K562 (cell line): ENCODE results near the gene NEK3. TPM values are rescaled to one million over a fixed set of nuclear protein-coding genes. Genes with fewer than 3 reads are reported as not detected.

Source experiments
- ATAC-seq: fragments of 200-7000 bp; cut with Tn5 transposase; 3 replicates; pipeline ENCODE4 v1.9.1; 2020; ENCODE audit warnings: moderate library complexity
- BruUV-seq: library from RNA; stranded (reverse); fragments of 400-500 nt; replicated peaks from 2 replicates; lab custom pipeline; 2021; lab: Mats Ljungman, UMichigan
- CTCF ChIA-PET: fragments of 300-600 bp; formaldehyde crosslinking; extraction: SDS; loops from one replicate; lab custom pipeline; 2021; ENCODE audit warnings: low intra/inter-chr PET ratio; lab: Yijun Ruan, JAX
- POLR2A ChIA-PET: fragments of 300-600, 350-650 bp; sonication (Branson Sonifier 250); formaldehyde crosslinking; extraction: SDS; loops from one replicate; lab custom pipeline; 2021; ENCODE audit warnings: antibody characterized with exemption, inconsistent platforms; lab: Yijun Ruan, JAX
- DNase-seq, 4 experiments: peaks; one replicate each; pipeline versions ENCODE4 v3.0.0 to v3.0.0-alpha.2; 2011 to 2018; ENCODE audit warnings: low spot score in 3 of 4, mixed read lengths in 3 of 4; ENCODE audit errors: extremely low read depth in 1 of 4
- FAIRE-seq: peaks from 2 replicates; lab custom pipeline; 2011; peaks lifted over from hg19 to GRCh38; lab: Jason Lieb, UNC
- H2AFZ ChIP-seq: 2 replicates; pipeline ENCODE4 v1.6.0; 2011; ENCODE audit warnings: low read depth, low read length, control low read depth, inconsistent platforms
- H3K27ac ChIP-seq: fragments of 200-600 bp; 3 replicates; pipeline ENCODE4 v1.8.0; 2011; ENCODE audit warnings: low read depth, mild to moderate bottlenecking, control low read depth, inconsistent platforms, low read length, moderate library complexity, mixed read lengths; ENCODE audit errors: extremely low read depth
- H3K27me3 ChIP-seq, 2 experiments: fragments of 300-600 bp in 1 of 2; 2 replicates in 1 of 2; 3 replicates in 1 of 2; pipeline versions ENCODE4 v1.6.0 to v1.8.0; 2011; ENCODE audit warnings: inconsistent platforms in 2 of 2, low read length in 2 of 2, mild to moderate bottlenecking in 1 of 2, mixed read lengths in 1 of 2, moderate library complexity in 1 of 2; ENCODE audit not compliant: control insufficient read depth in 2 of 2, insufficient read depth in 2 of 2
- H3K36me3 ChIP-seq: fragments of 300-600 bp; 3 replicates; pipeline ENCODE4 v1.8.0; 2011; ENCODE audit warnings: mild to moderate bottlenecking, low read length, inconsistent platforms; ENCODE audit not compliant: control insufficient read depth, insufficient read depth
- H3K4me1 ChIP-seq, 2 experiments: fragments of 200-600 bp in 1 of 2; replicated peaks in 1 of 2; 2 replicates in 1 of 2; 3 replicates in 1 of 2; pipeline versions ENCODE4 v1.5.1 to v1.8.0; 2011; ENCODE audit warnings: inconsistent platforms in 2 of 2, low read length in 2 of 2, mild to moderate bottlenecking in 1 of 2, mixed read lengths in 1 of 2, moderate library complexity in 1 of 2; ENCODE audit not compliant: control insufficient read depth in 2 of 2, insufficient read depth in 2 of 2
- H3K4me2 ChIP-seq: 2 replicates; pipeline ENCODE4 v1.6.1; 2011; ENCODE audit warnings: low read length, control low read depth, inconsistent platforms, mixed read lengths; ENCODE audit not compliant: insufficient read depth
- H3K4me3 ChIP-seq: fragments of 200-600 bp; sonication (generic), shearing (Covaris generic); 2 replicates; pipeline ENCODE4 v1.5.1; 2016; ENCODE audit warnings: control low read depth, inconsistent platforms
- H3K79me2 ChIP-seq: fragments of 200-600 bp; 3 replicates; pipeline ENCODE4 v1.8.0; 2011; ENCODE audit warnings: low read length, inconsistent platforms; ENCODE audit not compliant: control insufficient read depth, insufficient read depth
- H3K9ac ChIP-seq, 2 experiments: 2 replicates each; pipeline versions ENCODE4 v1.6.0 to v1.6.1; 2011; ENCODE audit warnings: low read depth in 2 of 2, low read length in 2 of 2, control low read depth in 1 of 2, inconsistent platforms in 1 of 2, mild to moderate bottlenecking in 1 of 2, mixed read lengths in 1 of 2; ENCODE audit not compliant: insufficient read depth in 1 of 2
- H3K9me1 ChIP-seq: one replicate; pipeline ENCODE4 v1.6.0; 2011; ENCODE audit warnings: inconsistent platforms, mild to moderate bottlenecking, low read length, moderate library complexity; ENCODE audit not compliant: control insufficient read depth, insufficient read depth
- H3K9me3 ChIP-seq: replicated peaks from 2 replicates; pipeline ENCODE4 v1.5.1; 2011; ENCODE audit warnings: low read depth, low read length, inconsistent platforms; ENCODE audit not compliant: control insufficient read depth, insufficient read depth
- H4K20me1 ChIP-seq: replicated peaks from 2 replicates; pipeline ENCODE4 v1.6.1; 2011; ENCODE audit warnings: low read length, inconsistent platforms, mixed read lengths; ENCODE audit not compliant: control insufficient read depth, insufficient read depth
- PCBP2 ChIP-seq: fragments of 200-400 bp; formaldehyde crosslinking; IDR thresholded peaks from 2 replicates; pipeline ENCODE4 v1.6.1; 2018; ENCODE audit warnings: low read length, low read depth, mild to moderate bottlenecking, moderate library complexity; ENCODE audit not compliant: poor library complexity, severe bottlenecking
- POLR2AphosphoS2 ChIP-seq: IDR thresholded peaks from 2 replicates; pipeline ENCODE4 v1.6.1; 2012; ENCODE audit warnings: low read length, improper control_type of control experiment
- ZNF121 ChIP-seq: sonication (generic); formaldehyde crosslinking; conservative IDR thresholded peaks from 2 replicates; pipeline ENCODE4 v1.8.0; 2022; ENCODE audit warnings: missing genetic modification reagents
- ZNF445 ChIP-seq: fragments of 250-450 bp; sonication (Bioruptor Pico); IDR thresholded peaks from 2 replicates; pipeline ENCODE4 v1.4.0; 2020; ENCODE audit warnings: low read depth, mild to moderate bottlenecking, moderate library complexity
- WGBS: fragments of 100-300 bp; shearing (Covaris generic); methylation state at CpG from one replicate; pipeline ENCODE4 v1.1.6; 2016; ENCODE audit warnings: low coverage, mixed read lengths; ENCODE audit not compliant: insufficient coverage; ENCODE audit errors: missing lambda C conversion rate; 5-methylcytosine and 5-hydroxymethylcytosine counted together
- in situ Hi-C: fragments of 300-500 bp; cut with MboI; formaldehyde crosslinking; loops from 4 replicates; pipeline ENCODE4 v1.15.0; 2018; ENCODE audit warnings: inconsistent platforms, mixed read lengths
- intact Hi-C: fragments of 100-400 bp; cut with micrococcal nuclease; formaldehyde crosslinking; loops from 2 replicates; pipeline ENCODE4 v1.14.2; 2022
- polyA plus RNA-seq, 8 experiments: library from polyadenylated mRNA; depleted of rRNA in 4 of 8; stranded (reverse) in 5 of 8; unstranded in 3 of 8; fragments of >200 nt; fragmentation: Nextera tagmentation in 2 of 8; fragmentation: Illumina TruSeq in 1 of 8; extraction: Ambion mirVana in 2 of 8; extraction: Trizol in 1 of 8; gene quantifications; 2 replicates each; pipeline versions ENCODE4 v1.2.1 to v1.2.3, GENCODE V29; 2011 to 2014; ENCODE audit warnings: inconsistent platforms in 1 of 8, missing spikeins in 1 of 8
- total RNA-seq, 7 experiments: library from RNA; depleted of rRNA in 6 of 7; stranded (reverse); fragments of >200 nt in 6 of 7; fragmentation: Illumina TruSeq in 2 of 7; extraction: Trizol in 2 of 7; gene quantifications; 2 replicates each; pipeline versions ENCODE4 v1.2.1 to v1.2.3, GENCODE V29; 2011 to 2021; ENCODE audit warnings: low replicate concordance in 1 of 7

The NEK3 gene
- total and polyA plus RNA-seq, 9 of the 15 experiments (the other 6 are each of a cell fraction or from before 2014, with no cell fraction given), result 6.2 to 11.0 (median 9.3) TPM

DNA sequence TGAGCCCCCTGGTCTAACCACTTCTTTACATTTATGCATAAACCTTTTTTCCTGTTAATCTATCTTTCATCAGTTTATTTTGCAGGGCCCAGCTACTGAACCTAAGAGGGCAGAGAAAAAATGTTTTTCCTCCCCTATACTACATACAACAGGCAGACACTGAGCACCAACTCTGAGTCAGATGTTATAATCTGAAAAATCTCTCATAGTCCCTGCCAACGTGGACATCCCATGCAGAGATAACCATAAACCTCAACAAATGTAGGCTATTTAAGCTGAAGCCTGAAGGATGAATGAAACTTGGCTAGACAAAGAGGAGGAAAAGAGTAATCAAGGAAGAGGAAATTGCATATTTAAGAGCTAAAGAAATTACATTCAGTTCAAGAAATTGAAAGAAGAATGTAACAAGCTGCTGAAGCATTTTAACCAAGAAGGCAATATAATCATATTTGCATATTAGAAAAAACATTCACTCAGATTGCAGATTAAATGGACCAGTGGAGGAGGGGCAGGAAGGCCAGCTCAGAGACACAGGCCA, 2.6 kb downstream of the NEK3 start:
- no peak for TF ChIP-seq ZNF445 (CRISPR knock-in tag)
- H2AFZ ChIP-seq, result no peak overlapping the region
- no peaks in the 10 kb centered on the region for H3K9me3 ChIP-seq
- H3K36me3 ChIP-seq, result no peaks in the 10 kb centered on the region
- 0% methylated on average over 1 of the region's 1 CpG for WGBS
- ATAC-seq (no peak), FAIRE-seq (no peak), DNase-seq (no peak)
- in situ Hi-C loops (no loop called here), intact Hi-C loops (loop anchor here (10.0 kb wide), 1 partner anchor 298 kb away; the partner anchor contains the start of genes CKAP2 and VPS36)
- no peaks in the 10 kb centered on the region for H3K27me3 ChIP-seq
- peaks cover 2 to 10% of the 10 kb centered on the region in 2 experiments; a peak in 3 of 5 replicates for H3K4me1 ChIP-seq
- ChIA-PET POLR2A (interaction anchor here (0.8 to 1.3 kb wide), 3 partner anchors 10 to 40 kb away, joined by 3 to 5 read pairs (median 4); no protein-coding TSS in a partner anchor), CTCF (no interaction called here)
- no peak overlapping the region for H3K4me2 ChIP-seq
- no peaks in the 10 kb centered on the region for H3K9me1 ChIP-seq
- BruUV-seq, result no TSS peak
- H3K27ac ChIP-seq, result no peak overlapping the region
- no peaks in the 10 kb centered on the region for H4K20me1 ChIP-seq
- no peak overlapping the region for H3K4me3 ChIP-seq
- H3K79me2 ChIP-seq, result no peaks in the 10 kb centered on the region
- H3K9ac ChIP-seq, result no peak overlapping the region

DNA sequence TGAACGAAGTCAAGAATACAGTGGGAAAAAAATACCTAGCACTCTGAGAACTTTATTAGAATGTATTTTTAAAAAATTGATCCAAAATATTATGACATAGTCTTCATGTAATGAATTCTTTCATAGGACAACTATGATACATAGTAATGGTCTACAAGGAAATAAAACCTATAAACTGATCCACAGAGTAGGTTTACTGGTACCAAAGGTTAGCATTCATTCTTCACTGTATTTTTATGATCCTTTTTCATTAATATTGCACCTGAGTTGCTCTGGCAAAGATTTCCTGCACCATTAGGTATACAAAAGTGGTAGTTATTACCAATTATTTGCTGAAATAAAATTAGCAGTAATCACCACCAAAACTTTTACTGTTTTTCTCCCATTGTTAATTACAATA, 4.2 kb downstream of the NEK3 start:
- no peak for FAIRE-seq
- no TSS peak for BruUV-seq
- POLR2A ChIA-PET, result no interaction called here

More for the DNA sequence above, 4.2 kb downstream of the NEK3 start:
- Histone ChIP-seq H2AFZ (no peak overlapping the region), H4K20me1 (no peaks in the 10 kb centered on the region), H3K27me3 (no peaks in the 10 kb centered on the region), H3K9ac (no peak overlapping the region), H3K4me3 (no peak overlapping the region), H3K79me2 (no peaks in the 10 kb centered on the region), H3K4me1 (peaks cover 2 to 10% of the 10 kb centered on the region in 2 experiments; a peak in 3 of 5 replicates), H3K9me3 (no peaks in the 10 kb centered on the region), H3K4me2 (no peak overlapping the region), H3K27ac (no peak overlapping the region), H3K36me3 (no peaks in the 10 kb centered on the region), H3K9me1 (no peaks in the 10 kb centered on the region)
- in situ Hi-C loops (no loop called here), intact Hi-C loops (loop anchor here (10.0 kb wide), 1 partner anchor 300 kb away; the partner anchor contains the start of genes CKAP2 and VPS36)
- DNase-seq, result no peak
- 45% methylated on average over 1 of the region's 1 CpG for WGBS
- no peak for ATAC-seq
- TF ChIP-seq POLR2AphosphoS2, result no peak
- no peak for TF ChIP-seq ZNF121 (CRISPR knock-in tag)
- TF ChIP-seq PCBP2, result no peak
- CTCF ChIA-PET, result no interaction called here
